ENCODE measurements around the gene KNDC1. TPM values are rescaled to one million over a fixed set of nuclear protein-coding genes. Genes with fewer than 3 reads are reported as not detected.
A peak's percentile ranks its signal among the peaks of the same experiment; 100 is the strongest.

The KNDC1 gene
- total RNA-seq, 4 donors from 2014 or later = under 0.01 to 12.5 (median 5.3) TPM

GRCh38 chr10:133131053-133131452, 29.0 kb upstream of the KNDC1 start:
- no peak overlapping the region for H3K27ac ChIP-seq
- intact Hi-C loops (cut with DNase I; ENCODE audit: low total_unique reads) = no loop called here
- no peak overlapping the region for H3K4me3 ChIP-seq
- H3K27me3 ChIP-seq = no peaks in the 10 kb centered on the region
- no peaks in the 10 kb centered on the region for H3K9me3 ChIP-seq
- H3K36me3 ChIP-seq = no peaks in the 10 kb centered on the region
- DNase-seq = peak in 1 of 2 donors; percentile 7
- no peaks in the 10 kb centered on the region for H3K4me1 ChIP-seq
- TF ChIP-seq POLR2A (IDR thresholded peaks at IDR 0.05) (no peak), CTCF (IDR thresholded peaks at IDR 0.05) (no peak)

- intact Hi-C loops (cut with DNase I; ENCODE audit: low total_unique reads) = no loop called here
These were observed 28.1 kb upstream of the KNDC1 start for GRCh38 chr10:133131734-133132472.

GRCh38 chr10:133132473-133133291, 27.3 kb upstream of the KNDC1 start:
- no peaks in the 10 kb centered on the region for H3K4me1 ChIP-seq
- DNase-seq = peak in 1 of 2 donors; percentile 7
- no peak for TF ChIP-seq POLR2A (IDR thresholded peaks at IDR 0.05)
- no peak for TF ChIP-seq CTCF (IDR thresholded peaks at IDR 0.05)
- no peak overlapping the region for H3K4me3 ChIP-seq
- intact Hi-C loops (cut with DNase I; ENCODE audit: low total_unique reads) = no loop called here
- no peak overlapping the region for H3K27ac ChIP-seq
- H3K9me3 ChIP-seq = no peaks in the 10 kb centered on the region
- H3K27me3 ChIP-seq = no peaks in the 10 kb centered on the region
- H3K36me3 ChIP-seq = no peaks in the 10 kb centered on the region

More at GRCh38 chr10:133131734-133132472, 28.1 kb upstream of the KNDC1 start:
- Histone ChIP-seq H3K4me1 (no peaks in the 10 kb centered on the region), H3K27me3 (no peaks in the 10 kb centered on the region), H3K9me3 (no peaks in the 10 kb centered on the region), H3K27ac (no peak overlapping the region), H3K36me3 (no peaks in the 10 kb centered on the region), H3K4me3 (no peak overlapping the region)
- DNase-seq = peak; percentile 5 to 7
- TF ChIP-seq POLR2A (IDR thresholded peaks at IDR 0.05) (no peak), CTCF (IDR thresholded peaks at IDR 0.05) (no peak)

- intact Hi-C loops (cut with DNase I; ENCODE audit: low total_unique reads) = no loop called here
- Histone ChIP-seq H3K9me3 (no peaks in the 10 kb centered on the region), H3K27ac (no peak overlapping the region), H3K4me1 (no peaks in the 10 kb centered on the region), H3K36me3 (no peaks in the 10 kb centered on the region), H3K27me3 (no peaks in the 10 kb centered on the region), H3K4me3 (no peak overlapping the region)
- TF ChIP-seq POLR2A (IDR thresholded peaks at IDR 0.05) = no peak
- no peak for TF ChIP-seq CTCF (IDR thresholded peaks at IDR 0.05)
- peak; percentile 8 to 9 for DNase-seq
These were observed 26.4 kb upstream of the KNDC1 start for GRCh38 chr10:133133471-133134231.
